Osteocyte (in vitro differentiated cells): ENCODE data around the gene ATG10. TPM values are rescaled to one million over a fixed set of nuclear protein-coding genes. Genes with fewer than 3 reads are reported as not detected.
"Not testable (repeated sequence)": the region's sequence is repeated elsewhere in the genome, so short reads cannot be mapped to it uniquely, and the experiment has no call there.

Experiments
- DNase-seq: peaks from one replicate; pipeline ENCODE4 v3.0.0; 2021; ENCODE audit warnings: mixed read lengths; ENCODE audit not compliant: unreplicated experiment; ENCODE audit errors: extremely low spot score
- H3K27ac Mint-ChIP-seq: one replicate; pipeline ENCODE4 v1.8.0; 2021; ENCODE audit warnings: mild to moderate bottlenecking, mixed read lengths; ENCODE audit not compliant: unreplicated experiment
- H3K27me3 Mint-ChIP-seq: one replicate; pipeline ENCODE4 v1.8.0; 2021; ENCODE audit warnings: mixed read lengths; ENCODE audit not compliant: unreplicated experiment
- H3K36me3 Mint-ChIP-seq: one replicate; pipeline ENCODE4 v1.8.0; 2021; ENCODE audit warnings: mixed read lengths; ENCODE audit not compliant: unreplicated experiment
- H3K4me1 Mint-ChIP-seq: one replicate; pipeline ENCODE4 v1.8.0; 2021; ENCODE audit warnings: mixed read lengths; ENCODE audit not compliant: unreplicated experiment
- H3K4me3 Mint-ChIP-seq: one replicate; pipeline ENCODE4 v1.8.0; 2021; ENCODE audit warnings: mild to moderate bottlenecking, moderate library complexity, mixed read lengths; ENCODE audit not compliant: unreplicated experiment
- H3K9me3 Mint-ChIP-seq: one replicate; pipeline ENCODE4 v1.8.0; 2021; ENCODE audit warnings: mixed read lengths; ENCODE audit not compliant: unreplicated experiment
- CTCF ChIP-seq: fragments of 200-600 bp; sonication (generic); IDR thresholded peaks from 2 replicates; pipeline ENCODE4 v1.5.0; 2021; ENCODE audit warnings: antibody characterized with exemption, mild to moderate bottlenecking, moderate library complexity
- total RNA-seq: library from RNA; stranded (reverse); gene quantifications from 2 replicates; pipeline ENCODE4 v1.2.1, GENCODE V29; 2021

The ATG10 gene
- total RNA-seq, 1 donor from 2014 or later = 8.3 TPM

GRCh38 chr5:82018462-82018861, 46.6 kb downstream of the ATG10 start:
- no peak for TF ChIP-seq CTCF
- H3K4me3 Mint-ChIP-seq = no peak overlapping the region
- H3K36me3 Mint-ChIP-seq = peaks cover 17% of the 10 kb centered on the region
- H3K27ac Mint-ChIP-seq = no peak overlapping the region
- H3K27me3 Mint-ChIP-seq = no peaks in the 10 kb centered on the region
- H3K9me3 Mint-ChIP-seq = peaks cover 16% of the 10 kb centered on the region
- H3K4me1 Mint-ChIP-seq = peaks cover 3% of the 10 kb centered on the region
- no peak for DNase-seq

GRCh38 chr5:82019342-82020138, 47.7 kb downstream of the ATG10 start:
- Mint-ChIP-seq H3K27ac (no peak overlapping the region), H3K4me3 (no peak overlapping the region), H3K4me1 (peaks cover 3% of the 10 kb centered on the region), H3K9me3 (peaks cover 15% of the 10 kb centered on the region), H3K36me3 (peaks cover 14% of the 10 kb centered on the region), H3K27me3 (no peaks in the 10 kb centered on the region)
- no peak for DNase-seq
- TF ChIP-seq CTCF = no peak

GRCh38 chr5:82022499-82022898, 50.7 kb downstream of the ATG10 start:
- Mint-ChIP-seq H3K4me1 (peaks cover 3% of the 10 kb centered on the region), H3K27ac (no peak overlapping the region), H3K36me3 (peaks cover 2% of the 10 kb centered on the region), H3K4me3 (no peak overlapping the region), H3K9me3 (no peaks in the 10 kb centered on the region), H3K27me3 (no peaks in the 10 kb centered on the region)
- no peak for DNase-seq
- no peak for TF ChIP-seq CTCF

- TF ChIP-seq CTCF = no peak
- no peaks in the 10 kb centered on the region for H3K36me3 Mint-ChIP-seq
- DNase-seq = no peak
- no peak overlapping the region for H3K4me3 Mint-ChIP-seq
- H3K4me1 Mint-ChIP-seq = no peaks in the 10 kb centered on the region
- H3K27me3 Mint-ChIP-seq = no peaks in the 10 kb centered on the region
- no peak overlapping the region for H3K27ac Mint-ChIP-seq
- H3K9me3 Mint-ChIP-seq = no peaks in the 10 kb centered on the region
Measured at GRCh38 chr5:82023644-82024043, 51.8 kb downstream of the ATG10 start.

- DNase-seq = no peak
- Mint-ChIP-seq H3K4me3 (no peak overlapping the region), H3K9me3 (no peaks in the 10 kb centered on the region), H3K27ac (no peak overlapping the region), H3K36me3 (peaks cover 2% of the 10 kb centered on the region), H3K4me1 (no peaks in the 10 kb centered on the region), H3K27me3 (no peaks in the 10 kb centered on the region)
- no peak for TF ChIP-seq CTCF
Measured at GRCh38 chr5:82031220-82032119, 59.6 kb downstream of the ATG10 start.

- not testable (repeated sequence) for H3K27me3 Mint-ChIP-seq, H3K4me3 Mint-ChIP-seq, H3K9me3 Mint-ChIP-seq, H3K36me3 Mint-ChIP-seq, DNase-seq, H3K27ac Mint-ChIP-seq
- peaks cover 17% of the 10 kb centered on the region for H3K4me1 Mint-ChIP-seq
Measured at GRCh38 chr5:82042894-82043293, 71.1 kb downstream of the ATG10 start.
